Measurements from ENCODE around the gene RPS3.
"Not testable (repeated sequence)": the region's sequence is repeated elsewhere in the genome, so short reads cannot be mapped to it uniquely, and the experiment has no call there.

The RPS3 gene

DNA sequence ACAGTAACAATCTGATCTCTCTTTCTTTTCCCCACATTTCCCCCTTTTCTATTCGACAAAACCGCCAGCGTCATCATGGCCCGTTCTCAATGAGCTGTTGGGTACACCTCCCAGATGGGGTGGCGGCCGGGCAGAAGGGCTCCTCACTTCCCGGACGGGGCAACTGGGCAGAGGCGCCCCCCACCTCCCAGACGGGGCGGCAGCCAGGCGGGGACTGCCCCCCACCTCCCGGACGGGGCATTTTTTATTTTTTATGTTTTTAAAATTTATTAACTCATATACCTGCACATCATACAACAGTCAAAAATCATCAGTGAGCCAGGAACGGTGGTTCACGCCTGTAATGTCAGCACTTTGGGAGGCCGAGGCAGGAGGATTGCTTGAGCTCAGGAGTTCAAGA is 20.5 kb upstream of the RPS3 start:
- not testable (repeated sequence) for DNase-seq (ENCODE audit: extremely low read depth in 1 of 2, low read depth in 1 of 2)

DNA sequence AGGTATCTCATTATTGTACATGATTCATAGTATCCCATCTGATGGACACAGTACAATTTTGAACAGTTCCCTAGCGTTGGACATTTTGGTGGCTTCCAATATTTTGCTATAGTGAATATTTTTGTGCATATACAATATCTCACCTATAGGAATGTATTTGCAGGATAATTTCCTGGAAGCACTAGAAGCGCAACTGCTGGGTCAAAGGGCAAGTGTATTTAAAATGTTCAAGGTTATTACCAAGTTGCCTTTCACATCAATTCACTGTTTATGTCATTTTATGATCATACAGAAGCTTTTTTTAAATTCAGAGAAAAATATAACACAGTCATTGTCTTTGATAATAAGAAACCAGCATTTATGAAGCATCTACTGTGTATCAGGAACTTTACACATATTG is 19.1 kb upstream of the RPS3 start:
- DNase-seq (ENCODE audit: extremely low read depth in 1 of 2, low read depth in 1 of 2), result no peak

- no peak for DNase-seq (ENCODE audit: extremely low read depth in 1 of 2, low read depth in 1 of 2)
Observed at GRCh38 chr11:75380716-75381420, 18.4 kb upstream of the RPS3 start.

- DNase-seq (ENCODE audit: extremely low read depth in 1 of 2, low read depth in 1 of 2), result peak in 1 of 2 donors; percentile 27
Observed at GRCh38 chr11:75383246-75383645, 16.1 kb upstream of the RPS3 start.

DNA sequence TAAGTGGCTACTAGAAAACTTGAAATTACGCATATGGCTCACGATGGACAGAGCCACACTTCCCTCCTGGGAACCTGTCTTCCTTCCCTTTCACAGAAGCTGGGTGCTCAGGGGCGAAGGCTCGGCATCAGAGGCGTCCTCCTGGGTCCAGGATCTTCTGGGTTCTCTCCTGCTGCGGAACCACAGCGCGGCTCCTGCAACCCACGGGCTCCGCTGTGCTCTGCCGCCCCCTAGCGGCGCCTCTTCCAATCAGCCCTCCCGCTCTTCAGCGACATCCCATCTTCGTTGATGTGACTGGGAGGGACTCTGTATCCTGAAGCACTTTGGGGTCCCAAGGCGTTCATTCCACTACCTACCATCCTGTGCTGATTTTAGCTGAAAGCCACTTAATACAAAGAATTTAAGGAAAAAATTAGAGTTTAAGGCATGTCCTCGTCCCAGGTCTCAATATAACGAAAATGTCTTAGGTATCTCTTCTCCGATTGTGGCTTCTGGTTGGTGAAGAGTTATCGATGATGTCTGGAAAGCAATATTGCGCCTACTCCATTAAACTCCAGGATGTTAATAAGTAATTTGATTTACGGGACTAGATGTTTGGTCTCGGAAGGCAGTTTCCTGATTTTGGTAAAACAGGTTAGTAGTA is 14.8 kb upstream of the RPS3 start:
- peak; percentile 42 to 66 for DNase-seq (ENCODE audit: extremely low read depth in 1 of 2, low read depth in 1 of 2)

- no peak for DNase-seq (ENCODE audit: extremely low read depth in 1 of 2, low read depth in 1 of 2)
Observed at GRCh38 chr11:75386942-75387630, 12.2 kb upstream of the RPS3 start.

- DNase-seq (ENCODE audit: extremely low read depth in 1 of 2, low read depth in 1 of 2), result no peak
Observed at GRCh38 chr11:75387736-75388294, 11.5 kb upstream of the RPS3 start.

GRCh38 chr11:75388386-75389275 is 10.7 kb upstream of the RPS3 start:
- DNase-seq (ENCODE audit: extremely low read depth in 1 of 2, low read depth in 1 of 2), result peak; percentile 24 to 26

GRCh38 chr11:75389276-75389605 is 10.1 kb upstream of the RPS3 start:
- DNase-seq (ENCODE audit: extremely low read depth in 1 of 2, low read depth in 1 of 2), result no peak

GRCh38 chr11:75389925-75390324 is 9.4 kb upstream of the RPS3 start:
- DNase-seq (ENCODE audit: extremely low read depth in 1 of 2, low read depth in 1 of 2), result no peak

DNA sequence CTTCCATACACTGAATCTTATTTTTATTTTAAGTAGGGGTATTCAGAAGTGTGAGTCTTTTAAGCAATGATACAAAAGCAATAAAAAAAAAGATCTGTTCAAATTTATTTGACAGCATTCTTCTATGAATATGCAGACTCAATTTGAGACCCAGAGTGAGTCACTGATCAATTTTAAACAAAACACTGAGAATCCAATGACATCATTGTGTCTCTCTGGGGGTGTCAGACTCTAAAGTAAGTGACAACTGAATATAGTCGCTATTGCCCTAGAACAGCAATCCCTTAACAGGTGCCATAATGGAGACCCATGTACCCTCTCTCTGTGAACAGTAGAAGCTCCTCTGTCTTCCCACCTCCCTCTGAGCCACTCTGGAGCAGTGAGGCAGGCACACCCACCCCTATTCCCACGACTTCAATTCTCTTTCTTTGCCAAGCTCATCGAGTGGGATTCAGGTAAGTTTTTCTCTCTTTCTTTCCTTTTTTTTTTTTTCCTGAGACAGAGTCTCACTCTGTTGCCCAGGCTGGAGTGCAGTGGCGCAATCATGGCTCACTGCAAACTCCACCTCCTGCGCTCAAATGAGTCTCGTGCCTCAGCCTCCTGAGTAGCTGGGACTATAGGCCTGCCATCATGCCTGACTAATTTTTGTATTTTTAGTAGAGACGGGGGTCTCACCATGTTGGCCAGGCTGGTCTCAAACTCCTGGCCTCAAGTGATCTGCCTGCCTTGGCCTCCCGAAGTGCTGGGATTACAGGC is 5.1 kb upstream of the RPS3 start:
- no peak for DNase-seq (ENCODE audit: extremely low read depth in 1 of 2, low read depth in 1 of 2)

GRCh38 chr11:75398906-75399305 is 412 bp upstream of the RPS3 start:
- no peak for DNase-seq (ENCODE audit: extremely low read depth in 1 of 2, low read depth in 1 of 2)

DNA sequence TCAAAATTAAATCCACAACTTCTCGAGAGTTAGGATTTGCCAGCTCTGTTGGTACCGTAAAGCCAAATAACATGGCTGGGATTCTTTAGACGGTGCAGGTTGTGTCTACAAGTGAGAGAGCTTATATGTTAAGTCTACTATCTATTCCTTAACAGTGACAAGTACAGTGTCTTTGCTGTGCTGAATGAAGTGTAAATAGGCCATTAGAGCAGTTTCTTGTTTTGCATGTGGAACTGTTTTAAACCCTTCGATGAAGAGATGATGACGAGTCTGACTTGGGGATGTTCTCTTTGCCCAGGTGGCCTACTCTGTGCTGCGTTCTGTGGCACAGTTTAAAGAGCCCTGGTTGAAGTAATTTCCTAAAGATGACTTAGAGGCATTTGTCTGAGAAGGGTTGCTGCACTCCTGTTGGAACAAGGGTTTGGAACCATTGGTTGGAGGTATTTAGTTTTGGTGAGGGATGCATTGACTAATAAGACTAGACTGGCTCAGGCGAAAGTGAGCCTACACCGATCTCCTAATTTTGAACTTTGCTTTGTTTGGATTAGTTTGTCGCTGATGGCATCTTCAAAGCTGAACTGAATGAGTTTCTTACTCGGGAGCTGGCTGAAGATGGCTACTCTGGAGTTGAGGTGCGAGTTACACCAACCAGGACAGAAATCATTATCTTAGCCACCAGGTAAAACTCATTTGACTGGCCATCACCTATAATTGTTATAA is 988 bp downstream of the RPS3 start:
- DNase-seq (ENCODE audit: extremely low read depth in 1 of 2, low read depth in 1 of 2), result no peak

DNA sequence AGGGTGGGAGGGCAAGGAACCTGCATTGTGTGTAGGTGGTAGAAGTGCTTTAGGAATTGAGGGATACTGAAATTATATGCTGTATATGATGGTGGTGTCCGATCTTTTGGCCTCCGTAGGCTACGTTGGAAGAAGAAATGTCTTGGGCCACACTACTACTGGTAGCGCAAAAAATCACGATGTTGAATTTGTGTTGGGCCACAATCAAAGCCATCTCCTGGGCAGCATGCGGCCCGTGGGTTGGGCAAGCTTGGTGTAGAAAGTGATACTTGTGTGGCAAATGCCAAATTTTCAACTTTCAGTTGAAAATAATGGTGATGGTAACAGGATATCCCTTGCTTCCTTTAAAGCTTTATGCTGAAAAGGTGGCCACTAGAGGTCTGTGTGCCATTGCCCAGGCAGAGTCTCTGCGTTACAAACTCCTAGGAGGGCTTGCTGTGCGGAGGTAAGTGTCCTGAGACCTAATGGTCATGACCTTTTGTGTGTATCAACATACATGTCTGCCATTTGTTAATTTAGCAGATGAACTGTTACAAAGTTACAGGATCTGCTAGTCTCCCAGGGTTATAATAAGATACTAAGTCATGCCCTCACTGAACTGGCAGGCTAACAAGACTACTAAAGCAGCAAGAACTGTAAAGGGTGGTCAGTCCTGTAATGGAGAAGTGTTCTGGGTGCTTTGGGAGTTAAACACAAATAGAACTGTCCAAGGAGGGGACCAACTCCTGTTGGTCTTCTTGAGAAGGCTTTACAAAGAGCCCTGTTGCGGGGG is 2.9 kb downstream of the RPS3 start:
- DNase-seq (ENCODE audit: extremely low read depth in 1 of 2, low read depth in 1 of 2), result no peak

DNA sequence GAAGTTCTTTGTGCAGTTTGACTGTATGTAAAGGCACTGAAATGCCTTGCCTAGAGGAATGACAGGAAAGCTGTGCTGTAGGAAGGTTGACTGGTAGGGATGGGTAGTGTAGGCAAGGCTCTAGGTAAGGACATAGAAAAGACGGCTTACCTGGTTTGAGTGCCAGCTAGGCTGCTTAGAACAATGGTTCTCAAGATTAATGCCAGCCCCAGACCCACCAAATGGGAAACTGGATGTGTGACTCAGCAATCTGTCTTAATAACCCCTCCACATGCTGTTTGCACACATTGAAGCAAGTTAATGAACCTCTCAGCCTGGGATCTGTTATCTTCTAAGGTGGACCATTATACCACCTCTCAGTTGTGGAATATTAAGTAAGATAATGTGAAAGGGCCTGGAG is 3.7 kb downstream of the RPS3 start:
- no peak for DNase-seq (ENCODE audit: extremely low read depth in 1 of 2, low read depth in 1 of 2)

GRCh38 chr11:75403983-75404658 is 4.8 kb downstream of the RPS3 start:
- no peak for DNase-seq (ENCODE audit: extremely low read depth in 1 of 2, low read depth in 1 of 2)

GRCh38 chr11:75406338-75406777 is 7.0 kb downstream of the RPS3 start:
- DNase-seq (ENCODE audit: extremely low read depth in 1 of 2, low read depth in 1 of 2), result no peak

DNA sequence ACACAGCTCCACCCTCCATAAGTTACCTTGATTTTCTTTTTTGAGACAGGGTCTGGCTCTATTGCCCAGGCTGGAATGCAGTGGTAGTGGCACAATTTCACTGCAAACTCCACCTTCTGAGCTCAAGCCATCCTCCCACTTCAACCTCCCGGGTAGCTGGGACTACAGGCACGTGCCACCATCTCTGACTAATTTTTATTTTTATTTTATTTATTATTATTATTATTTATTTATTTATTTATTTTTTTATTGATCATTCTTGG is 9.6 kb downstream of the RPS3 start:
- DNase-seq (ENCODE audit: extremely low read depth in 1 of 2, low read depth in 1 of 2), result no peak
